Renal cortex interstitium (tissue), 11 donors: ENCODE data around the gene BTG4. TPM values are rescaled to one million over a fixed set of nuclear protein-coding genes. Genes with fewer than 3 reads are reported as not detected.

Source experiments
- DNase-seq, 11 donors: peaks; one replicate each; pipeline ENCODE4 v3.0.0-alpha.2; 2013; ENCODE audit warnings: low read depth in 9 of 11, low spot score in 4 of 11; ENCODE audit errors: extremely low read depth in 1 of 11
- polyA plus RNA-seq, 3 donors: library from polyadenylated mRNA; unstranded; fragments of 120-200 nt; gene quantifications; one replicate each; pipeline ENCODE4 v1.2.1, GENCODE V29; 2013; ENCODE audit not compliant: insufficient read length in 3 of 3

Gene BTG4
- polyA plus RNA-seq, 3 donors, result not detected

- DNase-seq, result no peak
Measured at GRCh38 chr11:111461460-111462235, 50.5 kb downstream of the BTG4 start.

- peak in 2 of 11 donors; percentile 27 to 30 for DNase-seq
Measured at GRCh38 chr11:111460856-111461255, 51.3 kb downstream of the BTG4 start.

GRCh38 chr11:111460340-111460739 is 51.8 kb downstream of the BTG4 start:
- DNase-seq, result no peak

GRCh38 chr11:111459506-111460270 is 52.5 kb downstream of the BTG4 start:
- no peak for DNase-seq

GRCh38 chr11:111457731-111458368 is 54.3 kb downstream of the BTG4 start:
- no peak for DNase-seq

- no peak for DNase-seq
Measured at GRCh38 chr11:111456859-111457730, 55.1 kb downstream of the BTG4 start.

- DNase-seq, result no peak
Measured at GRCh38 chr11:111456086-111456858, 55.9 kb downstream of the BTG4 start.

- DNase-seq, result no peak
Measured at GRCh38 chr11:111455291-111456085, 56.7 kb downstream of the BTG4 start.

- peak in 3 of 11 donors; percentile 24 to 32 (median 29) for DNase-seq
Measured at GRCh38 chr11:111454561-111455192, 57.5 kb downstream of the BTG4 start.

GRCh38 chr11:111452817-111453552 is 59.2 kb downstream of the BTG4 start:
- DNase-seq, result no peak

GRCh38 chr11:111452146-111452545 is 60.0 kb downstream of the BTG4 start:
- no peak for DNase-seq

GRCh38 chr11:111450480-111451320 is 61.5 kb downstream of the BTG4 start:
- no peak for DNase-seq

GRCh38 chr11:111449696-111450479 is 62.3 kb downstream of the BTG4 start:
- DNase-seq, result no peak

GRCh38 chr11:111448831-111449557 is 63.2 kb downstream of the BTG4 start:
- DNase-seq, result no peak
